Measurements from ENCODE around the gene NMRK1.

Gene NMRK1

DNA sequence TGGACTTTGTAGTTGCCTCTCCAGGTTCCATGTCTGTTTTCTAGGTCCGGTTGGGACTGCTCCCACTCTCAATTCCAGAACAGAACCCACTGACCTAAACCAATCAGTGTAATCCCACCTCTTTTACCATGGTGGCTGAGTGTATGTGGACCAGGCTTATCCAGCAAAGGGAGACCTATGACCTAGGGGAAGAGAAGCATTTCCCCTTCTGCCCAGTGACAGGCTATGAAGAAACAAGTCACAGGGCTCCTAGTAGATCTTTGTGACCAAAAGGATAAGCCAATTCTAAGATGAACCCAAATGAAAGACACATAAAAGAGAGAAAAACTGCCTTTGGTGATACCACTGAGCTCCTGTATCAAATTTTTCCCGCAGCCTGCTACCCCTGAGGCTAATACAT, 6.3 kb downstream of the NMRK1 start:
- TF ChIP-seq, protein P1, sequence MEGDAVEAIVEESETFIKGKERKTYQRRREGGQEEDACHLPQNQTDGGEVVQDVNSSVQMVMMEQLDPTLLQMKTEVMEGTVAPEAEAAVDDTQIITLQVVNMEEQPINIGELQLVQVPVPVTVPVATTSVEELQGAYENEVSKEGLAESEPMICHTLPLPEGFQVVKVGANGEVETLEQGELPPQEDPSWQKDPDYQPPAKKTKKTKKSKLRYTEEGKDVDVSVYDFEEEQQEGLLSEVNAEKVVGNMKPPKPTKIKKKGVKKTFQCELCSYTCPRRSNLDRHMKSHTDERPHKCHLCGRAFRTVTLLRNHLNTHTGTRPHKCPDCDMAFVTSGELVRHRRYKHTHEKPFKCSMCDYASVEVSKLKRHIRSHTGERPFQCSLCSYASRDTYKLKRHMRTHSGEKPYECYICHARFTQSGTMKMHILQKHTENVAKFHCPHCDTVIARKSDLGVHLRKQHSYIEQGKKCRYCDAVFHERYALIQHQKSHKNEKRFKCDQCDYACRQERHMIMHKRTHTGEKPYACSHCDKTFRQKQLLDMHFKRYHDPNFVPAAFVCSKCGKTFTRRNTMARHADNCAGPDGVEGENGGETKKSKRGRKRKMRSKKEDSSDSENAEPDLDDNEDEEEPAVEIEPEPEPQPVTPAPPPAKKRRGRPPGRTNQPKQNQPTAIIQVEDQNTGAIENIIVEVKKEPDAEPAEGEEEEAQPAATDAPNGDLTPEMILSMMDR (conservative IDR thresholded peaks at IDR 0.05; ENCODE audit: low read length), result no peak
- DNase-seq (ENCODE audit: low read depth), result no peak
- H3K4me3 ChIP-seq (ENCODE audit: low read length), result no peak overlapping the region

DNA sequence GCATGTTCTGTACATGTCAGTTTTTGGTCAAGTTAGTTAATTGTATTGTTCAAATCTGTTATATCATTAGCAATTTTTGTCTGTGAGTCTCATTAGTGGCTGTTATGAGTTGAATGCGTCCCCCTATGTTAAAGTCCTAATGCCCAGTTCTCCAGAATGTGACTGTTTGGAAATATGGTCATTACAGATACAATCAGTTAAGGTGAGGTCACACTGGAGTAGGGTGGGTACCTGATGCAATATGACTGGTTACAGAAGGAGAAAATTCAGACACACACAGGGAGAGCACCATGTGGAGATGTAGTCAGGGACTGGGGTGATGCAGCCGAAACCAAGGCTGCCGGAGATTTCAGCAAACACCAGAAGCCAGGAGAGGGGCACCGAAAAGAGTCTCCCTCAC, 15.1 kb downstream of the NMRK1 start:
- TF ChIP-seq, protein P1 (conservative IDR thresholded peaks at IDR 0.05; ENCODE audit: low read length), result no peak
- H3K4me3 ChIP-seq (ENCODE audit: low read length), result no peak overlapping the region
- DNase-seq (ENCODE audit: low read depth), result no peak

DNA sequence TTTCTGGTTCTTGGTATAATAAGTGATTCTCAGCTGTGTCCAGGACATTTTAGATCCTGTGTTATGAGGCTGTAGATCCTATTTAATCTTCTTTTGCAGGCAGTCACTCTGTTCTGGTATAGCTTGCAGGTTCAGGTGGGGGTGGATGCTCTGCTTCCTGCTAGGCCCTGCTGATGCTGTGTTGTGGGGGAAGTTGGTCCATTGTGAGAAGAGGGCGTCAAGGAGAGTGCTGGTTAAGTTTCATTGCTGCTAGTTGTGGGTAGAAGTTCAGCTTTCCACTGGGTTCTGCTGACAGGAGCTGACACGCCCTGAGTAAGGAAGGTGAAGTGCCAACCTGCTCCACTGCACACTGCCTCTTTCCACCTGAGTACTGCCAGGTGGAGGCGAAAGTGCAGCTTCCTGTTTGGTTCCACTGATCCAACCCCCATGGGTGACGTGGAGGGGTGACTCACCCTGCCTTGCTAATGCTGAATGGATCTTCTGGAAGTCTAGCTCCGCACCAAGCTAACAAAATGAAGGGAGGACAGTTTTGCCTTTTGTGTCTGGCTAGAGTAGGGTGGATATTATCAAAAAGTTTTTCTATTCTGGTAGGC, 16.3 kb downstream of the NMRK1 start:
- no peak overlapping the region for H3K4me3 ChIP-seq (ENCODE audit: low read length)
- DNase-seq (ENCODE audit: low read depth), result no peak
- TF ChIP-seq, protein P1 (conservative IDR thresholded peaks at IDR 0.05; ENCODE audit: low read length), result no peak

DNA sequence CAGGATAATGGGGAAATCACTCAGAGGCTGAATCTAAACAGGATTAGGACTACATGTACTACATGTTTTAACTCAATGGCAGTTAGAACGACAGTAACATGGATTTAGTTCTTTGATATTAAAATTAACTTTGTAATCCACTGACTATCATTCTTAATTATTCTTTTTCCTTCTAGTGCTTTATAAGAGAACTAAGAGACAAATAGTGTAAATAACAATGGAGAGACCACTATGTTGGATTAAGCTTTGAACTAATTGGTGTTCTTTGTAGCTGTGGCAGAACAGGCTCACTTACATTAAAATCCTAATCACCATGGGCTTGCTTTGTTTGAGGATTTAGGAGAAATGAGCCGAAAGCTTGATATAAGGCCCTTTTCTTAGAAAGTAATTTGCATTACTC, 18.8 kb downstream of the NMRK1 start:
- no peak for DNase-seq (ENCODE audit: low read depth)
- TF ChIP-seq, protein P1 (conservative IDR thresholded peaks at IDR 0.05; ENCODE audit: low read length), result no peak
- H3K4me3 ChIP-seq (ENCODE audit: low read length), result no peak overlapping the region

DNA sequence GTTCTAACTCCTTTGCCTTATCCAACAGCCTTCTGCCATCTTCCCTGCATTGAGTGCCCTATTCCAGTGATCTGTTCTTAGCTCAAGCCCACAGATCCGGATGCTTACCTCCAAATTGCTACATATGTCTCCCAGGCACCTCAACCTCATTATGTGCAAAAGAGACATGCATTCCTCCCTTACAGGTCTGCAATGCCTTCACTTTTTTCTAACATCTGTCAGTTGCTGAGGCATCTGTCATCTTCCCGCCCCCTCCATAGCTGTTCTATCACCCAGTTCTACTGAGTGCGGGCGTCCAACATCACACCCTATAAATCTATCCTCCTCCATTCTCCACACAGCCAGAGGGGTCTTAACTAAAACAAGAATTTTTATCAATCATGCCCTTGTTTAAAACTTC, 20.1 kb downstream of the NMRK1 start:
- no peak overlapping the region for H3K4me3 ChIP-seq (ENCODE audit: low read length)
- DNase-seq (ENCODE audit: low read depth), result no peak
- TF ChIP-seq, protein P1 (conservative IDR thresholded peaks at IDR 0.05; ENCODE audit: low read length), result no peak

DNA sequence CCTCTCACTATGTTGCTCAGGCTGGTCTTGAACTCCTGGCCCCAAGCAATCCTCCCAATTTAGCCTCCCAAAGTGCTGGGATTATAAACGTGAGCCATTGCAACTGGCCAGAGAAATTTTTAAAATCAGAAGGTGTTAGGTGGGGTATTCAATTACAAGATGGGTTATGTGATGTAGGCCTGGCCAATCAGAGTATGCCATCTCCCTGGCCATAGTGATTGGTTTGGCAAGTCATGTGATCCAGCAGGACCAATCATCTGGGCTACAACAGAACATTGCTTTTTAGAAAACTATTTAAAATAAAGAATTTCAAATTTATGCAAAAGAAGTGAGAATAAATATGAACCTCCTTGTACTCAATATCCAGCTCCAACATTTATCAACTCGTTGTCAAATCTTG, 22.4 kb downstream of the NMRK1 start:
- no peak for DNase-seq (ENCODE audit: low read depth)
- TF ChIP-seq, protein P1 (conservative IDR thresholded peaks at IDR 0.05; ENCODE audit: low read length), result no peak
- no peak overlapping the region for H3K4me3 ChIP-seq (ENCODE audit: low read length)

DNA sequence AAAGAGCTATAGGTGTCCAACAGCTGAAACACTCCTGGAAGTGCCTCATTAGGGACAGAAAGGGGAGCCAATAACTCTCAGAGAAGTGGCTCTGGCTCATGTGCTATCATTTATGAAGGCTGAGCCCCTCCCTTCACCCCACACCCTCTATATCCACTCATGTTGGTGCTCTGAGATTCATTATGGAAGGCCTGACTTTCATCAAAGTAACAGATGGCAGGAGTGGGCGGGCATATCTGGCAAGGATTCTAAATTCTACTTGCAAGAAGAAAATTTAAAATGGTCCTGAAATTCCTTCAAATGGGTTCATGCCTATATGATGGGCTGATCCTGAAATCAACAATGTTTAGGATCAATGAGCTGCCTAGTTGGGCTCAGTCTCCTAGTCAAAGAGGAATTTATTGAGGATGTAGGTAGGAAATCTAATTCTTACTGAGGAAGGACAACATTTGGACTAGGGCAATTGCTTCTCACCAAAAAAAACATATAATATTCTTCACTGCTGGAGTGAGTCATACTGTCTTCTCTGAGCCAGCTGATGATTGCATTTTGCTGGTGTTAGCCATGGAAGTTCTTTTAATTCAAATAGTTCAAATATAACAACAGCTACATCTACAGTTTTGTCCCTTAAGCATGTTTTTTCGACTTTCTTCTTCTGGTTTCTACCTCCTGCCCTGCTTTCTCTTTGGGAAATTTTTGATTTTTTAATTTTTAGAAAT, 23.5 kb downstream of the NMRK1 start:
- peak; percentile 68 for DNase-seq (ENCODE audit: low read depth)
- TF ChIP-seq, protein P1 (conservative IDR thresholded peaks at IDR 0.05; ENCODE audit: low read length), result no peak
- H3K4me3 ChIP-seq (ENCODE audit: low read length), result no peak overlapping the region

All from AG10803 (cell line).